HG03103 (cell line): ENCODE data around the gene TBCK.

ENCODE experiments used
- ATAC-seq: cut with Tn5 transposase; IDR thresholded peaks from one replicate; pipeline ENCODE4 v1.9.1; 2021; ENCODE audit warnings: low read depth; ENCODE audit not compliant: unreplicated experiment

The TBCK gene

GRCh38 chr4:105998171-105999063, 317.6 kb downstream of the TBCK start:
- no peak for ATAC-seq

- no peak for ATAC-seq
Measured at GRCh38 chr4:105996845-105997244, 319.2 kb downstream of the TBCK start.

- ATAC-seq = no peak
Measured at GRCh38 chr4:105994841-105995501, 321.0 kb downstream of the TBCK start.

GRCh38 chr4:105994061-105994460, 321.9 kb downstream of the TBCK start:
- ATAC-seq = no peak

- ATAC-seq = no peak
Measured at GRCh38 chr4:105992641-105993305, 323.2 kb downstream of the TBCK start.

- ATAC-seq = no peak
Measured at GRCh38 chr4:105991726-105992125, 324.3 kb downstream of the TBCK start.
